Stomach (tissue), 9 donors: Measurements from ENCODE around the gene USP24. TPM values are rescaled to one million over a fixed set of nuclear protein-coding genes. Genes with fewer than 3 reads are reported as not detected.

Experiments used
- DNase-seq, 2 donors: peaks; one replicate each; pipeline versions ENCODE4 v3.0.0 to v3.0.0-alpha.2; 2013 to 2019
- H3K27ac ChIP-seq, 5 donors: fragments of 200-600 bp in 4 of 5; sonication (generic) in 4 of 5; one replicate each; pipeline ENCODE4 v1.5.1; 2013 to 2019; ENCODE audit warnings: mild to moderate bottlenecking in 1 of 5, moderate library complexity in 1 of 5
- H3K27me3 ChIP-seq, 3 donors: fragments of 200-600 bp; sonication (generic); one replicate each; pipeline ENCODE4 v1.5.1; 2017 to 2019; ENCODE audit warnings: mixed run types in 1 of 3
- H3K36me3 ChIP-seq, 4 donors: fragments of 200-600 bp; sonication (generic); 1 replicate in 3 of 4; 2 replicates in 1 of 4; pipeline ENCODE4 v1.5.1; 2016 to 2019
- H3K4me1 ChIP-seq, 4 donors: fragments of 200-600 bp; sonication (generic); one replicate each; pipeline ENCODE4 v1.5.1; 2016 to 2019
- H3K4me3 ChIP-seq, 4 donors: fragments of 200-600 bp; sonication (generic) in 3 of 4; one replicate each; pipeline ENCODE4 v1.5.1; 2016 to 2019; ENCODE audit warnings: mild to moderate bottlenecking in 1 of 4
- H3K9me3 ChIP-seq, 4 donors: fragments of 200-600 bp; sonication (generic); one replicate each; pipeline ENCODE4 v1.5.1; 2016 to 2019
- CTCF ChIP-seq, 7 experiments: fragments of 450-650 bp in 4 of 7; fragments of 200-600 bp in 3 of 7; sonication (generic) in 3 of 7; IDR thresholded peaks; one replicate each; pipeline ENCODE4 v1.5.1; 2016 to 2019; ENCODE audit warnings: antibody characterized with exemption in 7 of 7, control low read depth in 2 of 7, mild to moderate bottlenecking in 1 of 7
- EP300 ChIP-seq: sonication (generic); formaldehyde crosslinking; IDR thresholded peaks from one replicate; pipeline ENCODE4 v1.6.1; 2017; ENCODE audit warnings: antibody characterized with exemption
- POLR2A ChIP-seq, 4 donors: fragments of 450-650 bp; IDR thresholded peaks; one replicate each; pipeline ENCODE4 v1.6.1; 2016; ENCODE audit warnings: antibody characterized with exemption in 4 of 4, control low read depth in 2 of 4, mild to moderate bottlenecking in 1 of 4, moderate library complexity in 1 of 4
- POLR2AphosphoS5 ChIP-seq, 3 donors: sonication (generic); formaldehyde crosslinking; IDR thresholded peaks; one replicate each; pipeline ENCODE4 v1.6.1; 2016; ENCODE audit warnings: antibody characterized with exemption in 3 of 3
- WGBS, 5 donors: extraction: QIAGEN DNeasy Blood & Tissue Kit in 3 of 5; methylation state at CpG; one replicate each; pipeline versions ENCODE4 v1.1.5 to v1.1.7; 2013 to 2018; 5-methylcytosine and 5-hydroxymethylcytosine counted together
- intact Hi-C: fragments of 100-400 bp; cut with DNase I; formaldehyde crosslinking; loops from one replicate; pipeline ENCODE4 v1.15.1; 2023; ENCODE audit warnings: low total_unique reads
- polyA plus RNA-seq, 3 donors: library from polyadenylated mRNA; stranded (reverse); fragments of 200-250 nt; gene quantifications; one replicate each; pipeline ENCODE4 v1.2.3, GENCODE V29; 2013
- total RNA-seq, 5 donors: library from RNA; depleted of rRNA; stranded (reverse); fragments of >200 nt; gene quantifications; one replicate each; pipeline versions ENCODE4 v1.1.0 to v1.2.3, GENCODE V29; 2014 to 2016
- donor health status: healthy with polysubstance abuse.
- donor health status: Bipolar disorder and iron deficiency.
- donor health status: healthy.

USP24 gene
- total and polyA plus RNA-seq, 8 donors: 5.5 to 114 (median 17.0) TPM

DNA sequence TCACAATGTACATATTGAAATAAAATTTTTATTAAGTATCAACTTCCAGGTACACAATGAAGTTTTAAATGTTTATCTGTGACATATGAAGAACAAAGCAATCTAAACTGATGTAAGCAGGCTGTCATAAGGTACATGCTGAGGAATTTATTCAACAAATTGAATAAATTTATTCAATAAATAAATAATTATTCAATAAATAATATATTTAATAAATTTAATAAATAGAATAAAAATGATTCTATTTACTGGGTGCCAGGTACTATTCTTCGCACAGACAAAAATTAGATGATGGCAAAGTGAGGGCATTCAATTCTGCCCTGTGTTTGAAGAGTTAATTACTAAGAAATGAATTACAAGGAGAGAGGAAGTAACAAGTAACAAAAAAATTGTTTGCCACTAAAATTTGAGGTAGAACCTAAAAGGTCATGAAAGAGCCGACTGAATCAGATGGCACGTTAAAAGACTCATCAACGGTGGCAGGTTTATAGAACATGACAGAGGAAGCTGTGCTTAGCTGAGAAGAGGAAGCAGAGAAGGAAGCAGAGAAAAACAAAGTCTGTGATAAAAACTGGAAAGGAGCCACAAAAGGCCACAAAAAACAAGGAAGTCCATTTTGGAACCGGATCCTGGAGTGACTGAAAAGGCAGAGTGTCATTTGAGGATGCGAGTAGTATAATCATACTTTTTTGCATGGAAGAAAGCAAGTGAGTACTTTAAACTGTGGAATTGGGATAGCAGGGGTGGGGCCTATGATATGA lies 2.2 kb upstream of the USP24 start:
- Histone ChIP-seq H3K4me3 (no peak overlapping the region), H3K27ac (peak overlapping the region in 2 of 5 donors; percentile 42 to 94), H3K27me3 (no peaks in the 10 kb centered on the region), H3K4me1 (peaks cover 5 to 44% (median 31%) of the 10 kb centered on the region in 4 donors), H3K9me3 (no peaks in the 10 kb centered on the region), H3K36me3 (no peaks in the 10 kb centered on the region)
- TF ChIP-seq POLR2AphosphoS5 (IDR thresholded peaks at IDR 0.05) (peak in 1 of 3 donors; percentile 60), CTCF (IDR thresholded peaks at IDR 0.05) (no peak), EP300 (no peak), POLR2A (IDR thresholded peaks at IDR 0.05) (no peak)
- intact Hi-C loops: no loop called here
- 24 to 37% (median 26%) methylated on average over 6 of the region's 6 CpGs for WGBS, 5 donors
- DNase-seq: peak in 1 of 2 donors; percentile 55

DNA sequence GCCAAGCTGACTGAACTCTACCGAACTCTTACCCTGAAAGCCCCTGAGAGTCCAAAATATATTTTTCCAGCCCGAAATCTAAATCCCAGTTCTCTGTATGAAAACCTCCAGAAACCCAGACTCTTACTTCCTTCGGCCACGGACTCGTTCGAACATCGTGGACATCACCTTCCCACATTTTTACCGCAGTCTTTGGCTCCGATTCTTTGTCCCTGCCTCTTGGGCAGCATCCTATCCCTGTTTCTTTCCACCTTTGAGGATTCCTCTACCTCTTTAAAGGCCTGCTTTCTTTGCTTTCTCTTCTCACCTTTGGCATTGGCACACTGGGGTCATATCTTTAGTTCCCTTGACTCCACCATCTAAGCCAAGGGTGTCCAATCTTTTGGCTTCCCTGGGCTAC lies 932 bp upstream of the USP24 start:
- no peak for DNase-seq
- no peaks in the 10 kb centered on the region for H3K27me3 ChIP-seq
- H3K36me3 ChIP-seq: no peaks in the 10 kb centered on the region
- peaks cover 18 to 57% (median 45%) of the 10 kb centered on the region in 4 donors for H3K4me1 ChIP-seq
- no peak for TF ChIP-seq CTCF (IDR thresholded peaks at IDR 0.05)
- no peak for TF ChIP-seq POLR2A (IDR thresholded peaks at IDR 0.05)
- no peak for TF ChIP-seq EP300
- TF ChIP-seq POLR2AphosphoS5 (IDR thresholded peaks at IDR 0.05): no peak
- 25 to 42% (median 38%) methylated on average over 9 of the region's 9 CpGs for WGBS, 5 donors
- peak overlapping the region; percentile 75 to 87 (median 82) for H3K4me3 ChIP-seq
- intact Hi-C loops: no loop called here
- no peaks in the 10 kb centered on the region for H3K9me3 ChIP-seq
- H3K27ac ChIP-seq: peak overlapping the region; percentile 94 to 98 (median 96)

DNA sequence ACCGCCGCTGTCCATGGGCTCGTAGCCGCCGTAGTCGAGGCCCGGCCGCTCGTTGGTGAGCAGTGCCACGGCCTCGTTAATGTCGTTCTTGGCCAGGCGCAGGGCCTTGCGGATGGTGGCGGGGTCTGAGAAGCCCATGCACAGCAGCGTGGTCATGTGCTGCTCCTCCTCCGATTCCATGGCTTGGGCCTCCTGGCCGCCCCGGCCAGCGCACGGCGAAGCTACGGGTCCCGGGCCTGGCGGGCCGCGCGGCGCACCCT lies 300 bp downstream of the USP24 start:
- DNase-seq: peak in 1 of 2 donors; percentile 27
- WGBS, 5 donors: 0 to 1% (median 0%) methylated on average over 3 to 29 of the region's 29 CpGs; no CpG with 5 or more reads in 1 of the 5 donors
- H3K4me3 ChIP-seq: peak overlapping the region; percentile 75 to 87 (median 82)
- intact Hi-C loops: no loop called here
- no peak for TF ChIP-seq POLR2AphosphoS5 (IDR thresholded peaks at IDR 0.05)
- no peak for TF ChIP-seq EP300
- TF ChIP-seq POLR2A (IDR thresholded peaks at IDR 0.05): no peak
- no peak for TF ChIP-seq CTCF (IDR thresholded peaks at IDR 0.05)
- H3K4me1 ChIP-seq: peaks cover 28 to 69% (median 53%) of the 10 kb centered on the region in 4 donors
- H3K27ac ChIP-seq: peak overlapping the region; percentile 94 to 98 (median 96)
- no peaks in the 10 kb centered on the region for H3K27me3 ChIP-seq
- H3K36me3 ChIP-seq: no peaks in the 10 kb centered on the region
- H3K9me3 ChIP-seq: no peaks in the 10 kb centered on the region

GRCh38 chr1:55214212-55214933 lies 791 bp downstream of the USP24 start:
- H3K36me3 ChIP-seq: no peaks in the 10 kb centered on the region
- no peaks in the 10 kb centered on the region for H3K9me3 ChIP-seq
- H3K27ac ChIP-seq: peak overlapping the region; percentile 94 to 98 (median 96)
- TF ChIP-seq CTCF (IDR thresholded peaks at IDR 0.05): no peak
- TF ChIP-seq EP300: no peak
- TF ChIP-seq POLR2AphosphoS5 (IDR thresholded peaks at IDR 0.05): no peak
- TF ChIP-seq POLR2A (IDR thresholded peaks at IDR 0.05): no peak
- peak overlapping the region; percentile 75 to 87 (median 82) for H3K4me3 ChIP-seq
- intact Hi-C loops: no loop called here
- peak; percentile 39 to 74 for DNase-seq
- H3K27me3 ChIP-seq: no peaks in the 10 kb centered on the region
- WGBS, 5 donors: 0 to 1% (median 1%) methylated on average over 24 to 46 of the region's 46 CpGs
- H3K4me1 ChIP-seq: peaks cover 28 to 74% (median 56%) of the 10 kb centered on the region in 4 donors
